ENCODE measurements around the gene LAMB1. TPM values are rescaled to one million over a fixed set of nuclear protein-coding genes. Genes with fewer than 3 reads are reported as not detected.

LAMB1 gene
- total RNA-seq, 4 donors from 2014 or later: 76.7 to 216 (median 84.6) TPM

DNA sequence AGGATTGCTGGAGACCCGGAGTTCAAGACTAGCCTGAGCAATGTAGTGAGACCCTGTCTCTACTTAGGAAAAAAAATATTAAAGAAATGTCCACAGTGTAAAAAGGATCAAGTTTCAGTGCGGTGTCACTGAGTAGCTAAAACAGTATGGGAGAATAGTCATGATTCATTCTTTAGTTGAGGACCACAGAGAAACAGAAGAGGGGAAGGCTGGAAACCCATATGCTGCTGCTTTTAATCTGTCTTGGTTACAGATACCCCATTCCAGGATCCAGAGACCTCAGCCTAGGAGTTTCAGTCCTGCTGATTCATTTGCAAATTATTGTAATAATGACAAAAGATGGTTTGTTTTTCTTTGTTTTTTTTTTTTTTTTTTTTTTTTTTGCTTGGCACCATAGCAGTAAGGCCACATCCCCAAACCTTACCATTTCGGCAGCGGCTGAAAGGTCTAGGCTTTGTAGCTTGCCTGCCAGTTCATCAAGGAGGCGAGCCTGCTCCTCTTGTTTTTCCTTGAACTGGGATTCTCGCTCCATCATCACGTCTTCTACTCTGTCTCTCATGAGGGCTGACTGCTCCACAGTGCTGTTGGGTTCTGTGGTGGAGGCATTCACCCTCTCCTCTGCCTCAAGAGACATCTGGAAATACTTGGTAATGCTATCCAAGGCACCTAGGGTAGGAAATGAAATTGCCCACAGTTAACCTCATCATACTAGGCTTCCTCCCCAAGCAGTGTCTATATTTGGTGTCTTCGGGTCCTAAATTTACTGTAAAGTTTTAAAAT, 67.8 kb downstream of the LAMB1 start:
- 92% methylated on average over 8 of the region's 8 CpGs for WGBS
- DNase-seq (ENCODE audit: low spot score in 2 of 2): no peak
- Histone ChIP-seq H3K27ac (no peak overlapping the region), H3K27me3 (no peaks in the 10 kb centered on the region), H3K9me3 (no peaks in the 10 kb centered on the region), H3K4me3 (no peak overlapping the region), H3K4me1 (peaks cover 30% of the 10 kb centered on the region), H3K36me3 (peaks cover 40% of the 10 kb centered on the region)
- TF ChIP-seq, protein P1, sequence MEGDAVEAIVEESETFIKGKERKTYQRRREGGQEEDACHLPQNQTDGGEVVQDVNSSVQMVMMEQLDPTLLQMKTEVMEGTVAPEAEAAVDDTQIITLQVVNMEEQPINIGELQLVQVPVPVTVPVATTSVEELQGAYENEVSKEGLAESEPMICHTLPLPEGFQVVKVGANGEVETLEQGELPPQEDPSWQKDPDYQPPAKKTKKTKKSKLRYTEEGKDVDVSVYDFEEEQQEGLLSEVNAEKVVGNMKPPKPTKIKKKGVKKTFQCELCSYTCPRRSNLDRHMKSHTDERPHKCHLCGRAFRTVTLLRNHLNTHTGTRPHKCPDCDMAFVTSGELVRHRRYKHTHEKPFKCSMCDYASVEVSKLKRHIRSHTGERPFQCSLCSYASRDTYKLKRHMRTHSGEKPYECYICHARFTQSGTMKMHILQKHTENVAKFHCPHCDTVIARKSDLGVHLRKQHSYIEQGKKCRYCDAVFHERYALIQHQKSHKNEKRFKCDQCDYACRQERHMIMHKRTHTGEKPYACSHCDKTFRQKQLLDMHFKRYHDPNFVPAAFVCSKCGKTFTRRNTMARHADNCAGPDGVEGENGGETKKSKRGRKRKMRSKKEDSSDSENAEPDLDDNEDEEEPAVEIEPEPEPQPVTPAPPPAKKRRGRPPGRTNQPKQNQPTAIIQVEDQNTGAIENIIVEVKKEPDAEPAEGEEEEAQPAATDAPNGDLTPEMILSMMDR (IDR thresholded peaks at IDR 0.05): no peak
- no peak for TF ChIP-seq POLR2A (IDR thresholded peaks at IDR 0.05)

GRCh38 chr7:107933386-107934013, 69.5 kb downstream of the LAMB1 start:
- H3K9me3 ChIP-seq: no peaks in the 10 kb centered on the region
- no peak overlapping the region for H3K4me3 ChIP-seq
- peaks cover 56% of the 10 kb centered on the region for H3K36me3 ChIP-seq
- H3K27me3 ChIP-seq: no peaks in the 10 kb centered on the region
- WGBS: 59% methylated on average over 6 of the region's 6 CpGs
- no peak overlapping the region for H3K27ac ChIP-seq
- no peak for DNase-seq (ENCODE audit: low spot score in 2 of 2)
- peaks cover 13% of the 10 kb centered on the region for H3K4me1 ChIP-seq
- TF ChIP-seq, protein P1 (IDR thresholded peaks at IDR 0.05): no peak
- TF ChIP-seq POLR2A (IDR thresholded peaks at IDR 0.05) (no peak), POLR2AphosphoS5 (IDR thresholded peaks at IDR 0.05) (no peak), EP300 (IDR thresholded peaks at IDR 0.05) (no peak)

- Histone ChIP-seq H3K4me3 (no peak overlapping the region), H3K9me3 (no peaks in the 10 kb centered on the region), H3K36me3 (peaks cover 63% of the 10 kb centered on the region), H3K4me1 (peaks cover 8% of the 10 kb centered on the region), H3K27ac (no peak overlapping the region), H3K27me3 (no peaks in the 10 kb centered on the region)
- 75% methylated on average over 2 of the region's 2 CpGs for WGBS
- no peak for DNase-seq (ENCODE audit: low spot score in 2 of 2)
- TF ChIP-seq, protein P1 (IDR thresholded peaks at IDR 0.05): no peak
- no peak for TF ChIP-seq POLR2A (IDR thresholded peaks at IDR 0.05)
- TF ChIP-seq POLR2AphosphoS5 (IDR thresholded peaks at IDR 0.05): no peak
- TF ChIP-seq EP300 (IDR thresholded peaks at IDR 0.05): no peak
Observed at GRCh38 chr7:107932805-107933204, 70.2 kb downstream of the LAMB1 start.

- Histone ChIP-seq H3K36me3 (peaks cover 72% of the 10 kb centered on the region), H3K27ac (no peak overlapping the region)
- 82% methylated on average over 5 of the region's 5 CpGs for WGBS
Observed at GRCh38 chr7:107931740-107932515, 71.0 kb downstream of the LAMB1 start.

More at GRCh38 chr7:107931740-107932515, 71.0 kb downstream of the LAMB1 start:
- no peak for DNase-seq (ENCODE audit: low spot score in 2 of 2)
- Histone ChIP-seq H3K4me1 (no peaks in the 10 kb centered on the region), H3K27me3 (no peaks in the 10 kb centered on the region), H3K4me3 (no peak overlapping the region), H3K9me3 (no peaks in the 10 kb centered on the region)
- TF ChIP-seq POLR2AphosphoS5 (IDR thresholded peaks at IDR 0.05) (no peak), EP300 (IDR thresholded peaks at IDR 0.05) (no peak), POLR2A (IDR thresholded peaks at IDR 0.05) (no peak)
- TF ChIP-seq, protein P1 (IDR thresholded peaks at IDR 0.05): no peak

Data from suprapubic skin (tissue), 4 donors.